Heart left ventricle (tissue), 13 donors: Measurements from ENCODE around the gene TCP1.

ENCODE experiments used
- CTCF ChIP-seq, 12 donors: fragments of 200-600 bp; sonication (generic) in 4 of 12; IDR thresholded peaks; one replicate each; pipeline versions ENCODE4 v1.5.0 to v1.8.0; 2018 to 2022; ENCODE audit warnings: antibody characterized with exemption in 12 of 12, mild to moderate bottlenecking in 5 of 12
- POLR2A ChIP-seq, 2 donors: fragments of 450-650 bp; IDR thresholded peaks; one replicate each; pipeline ENCODE4 v1.6.1; 2017; ENCODE audit warnings: antibody characterized with exemption in 2 of 2, mild to moderate bottlenecking in 2 of 2, moderate library complexity in 2 of 2
- donor health status: ischemic (EF 13 %, LVEDD 7.1; RV severe dilation, severe dysfunction).
- donor health status: DM: no; HTN: yes; CAD: no.
- donor health status: DM: no; HTN: no; CAD: no.
- donor health status: ischemic (EF 25% LVEDD 6.9; RV normal size, moderate dysfunction).
- donor health status: ischemic (EF 25% LVEDD 5.7; RV mildly dilated, moderate dysfunction).
- donor health status: ischemic (EF 35%, LVEDD 5.7; RV mildly dilated, moderate dysfunction).
- donor health status: nonischemic (EF 11% LVEDD 7.7; RV severe dilation, severe dysfunction).
- donor health status: DM: yes; HTN: yes; CAD: no.
- donor health status: PGD.
- donor health status: ischemic (EF 29% LVEDD 5.4; RV normal size, mild dysfunction).
- donor health status: nonischemic (EF 23%, LVEDD 6.1; RV moderate dilation, normal function).

- no peak for TF ChIP-seq CTCF (IDR thresholded peaks at IDR 0.05)
- no peak for TF ChIP-seq POLR2A (IDR thresholded peaks at IDR 0.05)
Observed at GRCh38 chr6:159797554-159797953, 8.2 kb upstream of the TCP1 start.
